GM18867 (cell line): ENCODE measurements around the gene PIGZ.

ENCODE experiments used
- ATAC-seq: cut with Tn5 transposase; IDR thresholded peaks from one replicate; pipeline ENCODE4 v1.9.1; 2021; ENCODE audit warnings: mild to moderate bottlenecking, moderate library complexity; ENCODE audit not compliant: unreplicated experiment

PIGZ gene

GRCh38 chr3:197001972-197002700 lies 33.5 kb upstream of the PIGZ start:
- ATAC-seq: no peak

- no peak for ATAC-seq
Observed at GRCh38 chr3:197001106-197001971, 32.7 kb upstream of the PIGZ start.

- no peak for ATAC-seq
Observed at GRCh38 chr3:197000211-197000610, 31.6 kb upstream of the PIGZ start.

- ATAC-seq: no peak
Observed at GRCh38 chr3:196998966-196999760, 30.5 kb upstream of the PIGZ start.

GRCh38 chr3:196997311-196997710 lies 28.7 kb upstream of the PIGZ start:
- no peak for ATAC-seq

- ATAC-seq: no peak
Observed at GRCh38 chr3:196996454-196997265, 28.0 kb upstream of the PIGZ start.

GRCh38 chr3:196995646-196996355 lies 27.2 kb upstream of the PIGZ start:
- no peak for ATAC-seq

- no peak for ATAC-seq
Observed at GRCh38 chr3:196995027-196995426, 26.4 kb upstream of the PIGZ start.

- ATAC-seq: no peak
Observed at GRCh38 chr3:196994056-196994455, 25.4 kb upstream of the PIGZ start.

GRCh38 chr3:196992461-196993065 lies 23.9 kb upstream of the PIGZ start:
- ATAC-seq: no peak

- ATAC-seq: no peak
Observed at GRCh38 chr3:196991581-196992460, 23.2 kb upstream of the PIGZ start.

- ATAC-seq: no peak
Observed at GRCh38 chr3:196990601-196991007, 22.0 kb upstream of the PIGZ start.

- ATAC-seq: no peak
Observed at GRCh38 chr3:196989721-196990262, 21.2 kb upstream of the PIGZ start.

GRCh38 chr3:196988241-196989029 lies 19.8 kb upstream of the PIGZ start:
- ATAC-seq: no peak

GRCh38 chr3:196987022-196987421 lies 18.4 kb upstream of the PIGZ start:
- no peak for ATAC-seq

GRCh38 chr3:196985954-196986885 lies 17.6 kb upstream of the PIGZ start:
- ATAC-seq: no peak
